GM19240 (cell line): ENCODE measurements around the gene MOCS1.

Experiments used
- DNase-seq: peaks from one replicate; pipeline ENCODE4 v3.0.0; 2011; ENCODE audit warnings: low spot score; ENCODE audit not compliant: insufficient read length

MOCS1 gene

DNA sequence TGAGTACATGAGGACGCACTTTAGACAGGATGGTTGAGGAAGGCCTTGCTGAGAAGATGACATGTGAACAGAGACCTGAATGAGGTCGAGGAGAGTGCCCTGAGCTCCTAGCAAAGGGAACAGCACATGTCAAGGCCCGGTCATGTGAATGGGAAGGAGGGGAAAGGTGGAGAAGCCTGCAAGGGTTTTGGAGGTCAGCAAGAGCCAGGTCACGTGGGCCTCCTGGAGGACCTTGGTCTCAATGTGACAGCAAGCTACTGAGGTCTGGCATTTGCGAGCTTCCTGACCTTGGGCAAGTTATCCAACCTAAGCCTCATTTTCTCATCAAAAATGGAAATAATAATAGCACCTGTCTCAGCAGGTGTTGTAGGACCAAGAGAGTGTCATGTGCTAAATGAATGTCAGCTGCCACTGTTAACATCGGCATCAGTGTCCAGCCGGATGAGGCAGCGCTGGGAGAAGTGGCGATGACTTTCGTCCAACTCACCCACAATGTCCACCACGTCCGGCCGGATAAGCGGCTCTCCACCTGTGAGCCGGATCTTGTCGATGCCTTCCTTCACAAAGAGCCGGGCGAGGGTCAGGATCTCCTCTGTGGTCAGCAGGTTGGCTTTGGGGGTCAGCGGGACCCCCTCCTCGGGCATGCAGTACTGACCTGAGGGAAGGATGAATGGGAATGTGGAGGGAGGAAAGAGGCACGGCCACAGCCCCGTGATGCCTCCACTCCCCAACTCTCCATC lies 8.9 kb downstream of the MOCS1 start:
- DNase-seq = no peak

DNA sequence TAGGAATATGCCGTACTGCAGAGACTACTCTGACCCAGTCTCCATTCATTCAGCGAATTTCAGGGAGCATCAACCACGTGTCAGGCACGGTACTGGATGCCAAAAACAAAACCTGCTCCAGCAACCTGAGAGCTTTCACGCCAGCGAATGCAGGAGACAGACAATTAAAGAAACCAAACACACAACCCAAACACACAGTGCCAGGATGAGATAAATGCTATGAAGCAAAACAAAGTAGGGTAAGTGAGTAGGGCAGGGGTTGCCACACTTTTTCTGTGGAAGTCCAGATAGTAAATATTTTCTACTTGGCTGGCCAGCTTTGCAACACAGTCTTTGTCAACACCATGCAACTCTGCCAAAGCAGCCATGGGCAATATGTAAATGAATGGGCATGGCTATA lies 10.0 kb downstream of the MOCS1 start:
- DNase-seq = no peak

DNA sequence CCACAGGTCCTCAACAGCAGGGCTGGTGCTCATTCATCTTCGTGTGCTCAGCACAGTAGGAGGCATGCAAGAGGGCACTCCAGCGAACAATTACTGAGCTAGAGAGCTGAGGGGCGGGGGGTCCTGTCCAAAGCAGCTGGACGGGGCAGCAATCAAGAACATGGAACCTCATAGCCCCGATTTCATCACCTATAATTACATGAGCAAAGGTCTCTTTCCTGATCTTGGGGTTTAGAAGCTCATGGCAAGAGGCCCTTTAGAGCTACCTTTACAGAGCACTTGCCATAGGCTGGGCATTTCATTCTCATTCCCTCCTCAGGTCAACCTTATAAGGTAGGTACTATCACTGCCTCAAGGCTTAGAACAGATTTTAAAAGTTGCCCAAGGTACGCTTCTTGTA lies 10.4 kb downstream of the MOCS1 start:
- no peak for DNase-seq

DNA sequence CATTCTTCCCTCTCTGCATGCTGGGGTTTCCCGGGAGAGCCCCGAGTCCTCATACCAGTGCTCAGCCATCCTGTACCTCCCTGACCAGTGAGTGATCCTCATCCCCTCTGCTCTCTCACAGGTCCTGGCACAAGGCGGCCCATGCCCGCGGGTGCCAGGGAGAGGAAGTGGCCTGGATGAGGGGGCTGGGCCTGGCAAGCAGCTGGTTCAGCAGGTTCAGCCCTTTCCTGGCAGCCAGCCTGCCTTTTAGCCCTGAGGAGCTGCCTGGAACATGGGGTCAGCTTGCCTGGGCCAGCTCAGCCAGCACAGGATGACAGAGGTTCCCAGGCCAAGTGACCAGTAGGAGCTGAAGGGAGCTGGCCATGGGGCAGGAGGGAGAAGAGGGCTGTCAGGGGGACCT lies 10.9 kb downstream of the MOCS1 start:
- no peak for DNase-seq

DNA sequence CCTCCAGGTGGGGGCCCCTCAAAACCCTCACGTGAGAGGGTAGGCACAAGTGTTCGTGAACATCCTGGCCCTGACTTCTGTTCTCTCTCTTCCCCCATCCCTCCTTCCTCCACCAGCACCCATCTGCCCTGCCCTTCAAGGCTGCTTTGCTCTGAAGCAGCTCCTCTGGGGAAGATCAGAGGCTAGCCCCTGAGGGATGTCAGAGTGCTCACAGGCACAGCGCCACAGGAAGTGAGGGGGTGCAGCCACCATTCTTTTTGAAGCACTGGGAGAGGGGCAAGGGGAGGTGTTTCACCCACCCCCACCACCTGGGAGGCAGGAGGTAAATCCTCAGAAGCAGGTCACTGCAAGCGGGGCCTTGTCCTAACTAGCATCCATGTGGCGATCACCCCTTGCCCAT lies 11.4 kb downstream of the MOCS1 start:
- DNase-seq = no peak

DNA sequence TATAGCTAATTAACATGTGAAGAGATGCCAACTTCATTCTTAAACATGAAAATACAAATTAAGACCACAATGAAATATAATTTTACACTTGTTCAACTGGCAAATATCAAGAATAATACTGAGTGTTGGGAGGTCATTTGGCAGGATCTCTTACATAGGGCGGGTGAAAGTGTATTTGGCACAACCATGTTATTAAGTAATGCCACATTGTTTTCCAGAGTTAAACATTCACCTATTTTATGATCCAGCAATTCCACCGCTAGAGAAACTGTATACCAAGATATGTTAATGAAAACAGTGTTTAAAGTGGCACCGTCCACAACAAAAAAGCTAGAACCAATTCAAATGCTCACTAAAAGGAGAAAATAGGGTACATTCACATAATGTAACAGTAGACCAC lies 14.1 kb downstream of the MOCS1 start:
- no peak for DNase-seq

DNA sequence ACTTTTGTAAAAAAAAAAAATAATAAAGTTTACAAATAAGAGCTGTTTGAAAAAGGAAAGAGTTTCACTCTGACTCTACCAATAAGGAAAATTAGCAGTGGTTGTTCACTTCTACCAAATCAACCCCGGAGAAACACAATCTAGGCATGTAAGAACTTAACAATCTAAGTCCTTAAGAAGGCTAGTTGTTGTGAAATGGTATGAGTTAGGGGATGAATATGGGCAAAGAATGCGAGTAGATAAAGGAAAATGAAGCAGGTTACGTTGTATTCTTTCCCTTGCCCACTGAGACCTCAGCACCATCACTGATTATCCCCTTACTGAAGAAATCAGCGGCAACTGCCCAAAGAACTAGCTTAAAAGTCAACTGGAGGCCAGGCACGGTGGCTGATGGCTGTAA lies 15.4 kb downstream of the MOCS1 start:
- DNase-seq = no peak

DNA sequence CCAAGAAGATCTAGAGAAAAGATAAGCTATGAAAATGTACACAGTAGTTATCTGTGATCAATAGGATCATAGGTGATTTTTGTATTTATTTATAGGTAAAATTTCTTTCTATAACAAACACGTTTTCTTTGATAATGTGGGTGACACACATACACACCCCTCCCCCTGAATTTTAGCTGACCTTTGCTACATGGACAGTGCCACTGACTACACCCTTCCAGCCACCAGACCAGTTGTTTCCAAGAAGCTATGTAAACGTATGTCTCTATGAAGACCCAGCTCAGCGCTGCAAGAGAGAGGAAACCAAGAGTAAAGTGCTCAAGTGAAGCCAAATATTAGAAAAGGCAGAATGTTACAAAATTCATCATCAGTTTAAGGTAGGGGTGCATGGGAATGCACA lies 16.3 kb downstream of the MOCS1 start:
- DNase-seq = no peak

DNA sequence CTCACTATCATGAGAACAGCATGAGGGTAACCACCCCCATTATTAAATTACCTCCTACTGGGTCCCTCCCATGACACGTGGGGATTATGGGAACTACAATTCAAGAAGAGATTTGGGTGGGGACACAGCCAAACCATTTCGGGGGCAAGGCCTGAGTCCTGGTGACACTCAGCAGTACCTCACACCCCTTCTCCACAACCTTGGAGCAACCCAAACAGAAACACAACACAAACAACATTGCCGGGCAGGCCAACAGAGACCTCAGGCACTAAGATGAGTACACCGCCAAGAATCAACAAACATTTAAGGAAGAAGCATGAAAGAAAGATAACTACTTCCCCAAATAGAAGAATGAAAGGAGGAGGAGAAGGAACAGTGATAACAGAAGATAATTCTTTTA lies 16.9 kb downstream of the MOCS1 start:
- DNase-seq = no peak

DNA sequence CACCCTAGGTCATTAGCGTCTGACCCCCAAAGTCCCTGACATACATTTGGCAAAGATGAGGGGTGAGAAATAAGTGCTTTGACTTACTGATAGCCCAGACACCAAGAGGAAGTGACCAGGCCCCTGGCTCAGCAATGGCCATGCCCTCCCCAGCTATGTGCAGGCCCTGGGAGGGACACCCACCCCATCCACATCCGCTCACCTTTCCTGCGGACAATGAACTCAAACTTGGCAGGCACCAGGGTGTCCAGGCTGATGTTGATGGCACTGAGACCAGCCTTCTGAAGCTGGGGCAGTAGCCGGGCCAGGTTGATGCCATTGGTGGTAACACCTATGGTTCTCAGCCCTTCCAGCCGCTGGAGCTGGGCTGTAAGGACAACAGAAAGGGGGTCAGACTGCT lies 18.4 kb downstream of the MOCS1 start:
- no peak for DNase-seq

DNA sequence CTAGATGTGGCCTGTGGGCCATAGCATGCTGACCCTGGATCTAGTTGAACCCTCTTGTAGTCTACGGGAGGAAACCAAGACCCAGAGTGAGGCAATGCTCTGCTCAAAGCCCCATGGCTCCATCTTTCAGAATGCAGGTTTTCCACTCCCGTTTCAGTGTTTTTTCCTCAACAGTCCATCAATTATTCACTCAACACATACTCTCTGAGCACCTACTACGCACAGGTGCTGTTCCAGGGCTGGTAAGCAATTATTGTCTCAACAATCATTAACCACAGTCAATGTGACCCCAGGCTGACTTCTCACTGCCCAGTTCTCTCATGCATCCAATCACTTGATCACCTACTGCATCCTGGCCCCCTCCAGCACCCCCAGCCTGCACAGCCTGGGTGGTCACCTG lies 20.0 kb downstream of the MOCS1 start:
- no peak for DNase-seq

DNA sequence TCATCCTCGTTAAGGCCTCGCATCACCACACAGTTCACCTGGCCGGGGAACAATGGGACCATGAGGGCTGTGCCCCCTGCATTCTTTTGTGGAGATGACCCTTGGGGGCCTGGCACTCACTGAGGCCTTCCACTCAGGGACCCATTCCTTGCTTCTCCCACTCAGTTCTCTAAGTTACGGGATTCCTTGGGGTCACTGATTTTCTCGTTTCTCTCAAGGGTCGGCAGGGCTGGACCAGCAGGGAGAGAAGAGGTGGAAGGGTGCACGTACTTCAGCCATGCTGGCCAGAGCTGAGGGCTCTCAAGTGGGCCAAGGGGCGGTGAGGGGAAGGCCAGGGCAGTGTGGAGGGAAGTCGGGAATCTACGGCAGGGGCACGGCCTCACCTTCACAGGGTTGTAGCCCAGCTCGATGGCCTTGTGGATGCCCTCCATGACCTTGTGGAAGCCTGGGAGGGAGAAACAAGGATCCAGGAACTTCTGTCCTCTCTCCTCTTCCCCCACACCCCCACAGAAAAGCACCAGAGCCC lies 20.8 kb downstream of the MOCS1 start:
- DNase-seq = no peak

DNA sequence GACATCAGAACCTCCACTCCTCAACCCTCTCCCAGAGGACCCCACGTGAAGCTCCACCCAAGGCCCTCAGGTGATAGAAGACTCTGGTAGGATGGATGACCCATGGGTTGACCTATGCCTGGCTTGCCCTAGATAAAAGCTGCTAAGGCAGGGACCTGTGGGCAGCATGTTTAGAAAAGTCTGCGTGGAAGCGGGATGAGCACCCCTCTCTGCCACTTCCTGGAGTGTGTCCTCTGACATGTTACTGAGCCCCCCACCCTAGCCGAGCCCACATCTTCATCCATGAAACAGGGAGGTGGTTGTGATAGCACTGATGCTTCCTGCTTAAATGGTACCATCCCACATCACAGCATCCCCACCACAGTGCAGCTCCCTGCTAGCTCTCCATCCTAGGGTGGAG lies 21.8 kb downstream of the MOCS1 start:
- no peak for DNase-seq

DNA sequence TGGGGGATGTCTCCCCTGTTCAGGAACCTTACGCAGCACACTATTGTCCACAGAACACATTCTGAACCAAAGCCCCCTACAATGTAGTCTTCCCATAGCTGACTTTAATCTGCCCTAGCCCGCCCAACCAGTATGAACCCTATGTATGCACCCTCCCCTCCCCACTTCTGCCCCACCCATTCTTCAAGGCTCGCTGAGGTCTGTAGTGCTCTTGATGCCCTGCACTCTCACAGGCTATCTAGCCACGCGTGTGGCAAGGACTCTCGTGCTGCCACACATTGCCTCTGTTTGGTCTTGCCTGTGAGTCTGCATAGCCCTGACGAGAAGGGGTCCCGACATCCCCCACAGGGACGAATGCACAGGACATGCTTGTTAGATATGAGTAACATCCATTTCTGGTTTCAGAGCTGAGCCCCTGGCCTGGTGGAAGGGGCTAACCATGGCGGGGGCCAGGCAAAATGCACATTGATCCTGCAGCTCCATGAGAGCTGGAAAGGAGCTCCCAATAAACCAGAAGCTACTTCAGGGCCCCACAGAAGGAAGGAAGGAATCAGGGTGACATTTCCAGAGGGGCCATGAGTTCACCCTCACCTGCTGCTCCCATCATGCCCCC lies 22.6 kb downstream of the MOCS1 start:
- no peak for DNase-seq

DNA sequence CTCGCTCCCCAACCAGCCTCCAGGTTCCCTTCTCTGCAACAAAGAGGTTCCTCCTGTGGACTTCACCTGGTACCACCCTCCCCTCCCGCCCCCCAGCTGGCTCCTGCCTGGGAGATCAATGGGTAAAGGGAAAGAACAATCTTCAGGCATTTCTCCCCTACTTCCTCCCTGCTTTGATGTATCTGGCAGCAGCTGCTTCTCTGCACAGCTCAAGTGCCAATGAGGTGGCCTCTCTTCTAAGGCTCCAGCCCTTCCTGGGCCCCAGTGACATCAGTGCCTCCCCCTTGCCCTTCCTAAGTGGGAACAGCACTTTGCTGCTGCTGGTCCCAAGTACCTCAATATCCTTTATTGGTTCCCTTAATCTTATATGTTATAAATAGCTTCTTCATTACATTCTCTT lies 23.5 kb downstream of the MOCS1 start:
- DNase-seq = no peak

DNA sequence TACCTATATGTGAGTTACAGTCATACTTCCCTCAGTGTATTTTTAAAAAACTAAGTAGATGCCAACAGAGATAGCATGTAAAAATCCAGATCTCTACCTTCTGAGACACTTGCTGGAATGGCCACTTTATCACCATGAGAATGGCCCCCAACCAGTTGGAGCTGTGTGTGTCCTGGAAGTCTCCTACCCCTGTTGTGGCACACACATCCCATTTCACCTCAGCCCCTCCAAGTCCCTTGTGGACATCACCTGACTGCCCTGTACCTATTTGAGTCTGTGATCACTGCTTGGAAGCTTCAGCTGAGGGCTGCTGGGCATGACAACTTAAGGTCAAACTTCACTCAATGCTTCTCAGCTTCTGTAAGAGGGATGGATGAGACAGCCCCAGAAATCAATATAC lies 24.1 kb downstream of the MOCS1 start:
- DNase-seq = no peak

DNA sequence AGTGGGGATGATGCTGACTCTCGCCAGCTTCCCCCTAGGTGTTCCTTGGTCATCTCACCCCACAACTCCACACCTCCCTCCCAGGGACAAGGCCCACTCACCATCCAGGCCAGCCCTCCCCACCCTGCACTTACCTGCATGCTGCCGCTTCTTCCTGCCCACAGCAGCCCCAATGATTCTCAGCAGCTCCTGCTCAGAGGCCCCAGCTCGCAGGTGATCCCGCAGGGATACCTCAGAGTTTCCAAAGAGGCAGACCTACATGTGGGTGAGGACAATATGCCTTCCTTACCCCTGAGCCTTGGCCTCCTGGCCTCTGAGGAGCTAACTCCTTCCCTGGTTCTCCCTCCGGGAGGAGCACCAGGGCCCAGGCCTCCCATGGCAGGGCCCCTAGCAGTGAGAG lies 24.6 kb downstream of the MOCS1 start:
- no peak for DNase-seq

DNA sequence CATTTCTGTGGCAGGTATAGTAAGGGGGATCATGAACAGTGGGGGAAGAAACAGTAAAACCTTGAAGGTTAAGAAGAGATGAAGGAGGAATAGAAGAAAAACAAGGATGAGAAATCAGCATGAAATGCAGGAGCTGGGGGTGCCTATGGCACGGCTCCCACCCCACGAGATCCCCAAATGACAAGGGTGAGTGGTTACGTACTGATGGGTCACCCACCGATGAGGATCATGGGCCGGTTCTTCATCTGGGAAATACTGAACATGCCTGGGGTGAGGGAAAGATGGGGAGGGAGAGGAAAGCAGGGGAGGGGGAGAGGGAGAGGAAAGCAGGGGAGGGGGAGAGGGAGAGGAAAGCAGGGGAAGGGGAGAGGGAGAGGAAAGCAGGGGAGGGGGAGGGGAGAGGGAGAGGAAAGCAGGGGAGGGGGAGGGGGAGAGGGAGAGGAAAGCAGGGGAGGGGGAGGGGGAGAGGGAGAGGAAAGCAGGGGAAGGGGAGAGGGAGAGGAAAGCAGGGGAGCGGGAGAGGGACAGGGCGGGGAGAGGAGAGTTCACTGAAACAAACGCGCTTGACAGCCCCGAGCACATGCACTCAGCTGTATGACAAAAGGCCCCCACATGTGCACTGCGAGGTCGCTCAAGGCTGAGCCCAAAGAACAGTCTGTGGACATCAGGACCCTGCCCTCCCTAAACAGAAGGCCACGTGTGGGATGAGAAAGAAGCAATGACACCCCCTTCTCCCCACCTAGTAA lies 25.3 kb downstream of the MOCS1 start:
- DNase-seq = no peak

DNA sequence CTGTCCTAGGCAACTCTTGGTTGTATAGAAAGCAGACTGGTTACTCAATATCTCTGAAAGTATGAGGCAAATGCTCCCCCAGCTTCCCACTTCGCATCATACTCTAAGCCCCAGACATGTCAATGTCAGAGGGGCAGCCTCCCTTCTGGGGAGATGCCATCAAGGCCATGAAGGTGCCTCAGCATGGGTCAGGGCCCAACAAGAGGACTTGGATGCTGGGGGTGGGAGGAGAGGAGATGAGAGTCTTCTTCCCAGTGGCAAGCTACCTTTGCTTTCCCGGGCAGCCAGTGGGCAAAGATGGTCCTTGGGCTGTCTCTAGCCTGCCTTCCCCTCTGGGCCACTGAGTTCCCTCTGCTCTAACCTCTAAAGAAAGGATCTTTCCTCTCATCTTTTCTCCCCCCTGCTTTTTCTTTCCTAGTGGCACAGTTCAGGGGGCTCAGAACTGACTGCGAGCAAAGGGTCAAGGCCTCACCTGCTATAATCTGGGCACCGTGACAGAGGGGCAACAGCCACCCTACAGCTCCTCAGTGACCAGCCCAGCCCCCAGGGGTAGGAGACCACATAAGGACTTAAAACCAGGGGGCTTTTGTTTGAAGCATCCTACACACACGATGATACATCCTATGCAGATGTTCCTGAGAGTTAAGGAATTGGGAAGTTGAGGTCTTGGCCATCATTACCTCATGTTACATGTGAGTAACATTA lies 26.2 kb downstream of the MOCS1 start:
- DNase-seq = no peak

DNA sequence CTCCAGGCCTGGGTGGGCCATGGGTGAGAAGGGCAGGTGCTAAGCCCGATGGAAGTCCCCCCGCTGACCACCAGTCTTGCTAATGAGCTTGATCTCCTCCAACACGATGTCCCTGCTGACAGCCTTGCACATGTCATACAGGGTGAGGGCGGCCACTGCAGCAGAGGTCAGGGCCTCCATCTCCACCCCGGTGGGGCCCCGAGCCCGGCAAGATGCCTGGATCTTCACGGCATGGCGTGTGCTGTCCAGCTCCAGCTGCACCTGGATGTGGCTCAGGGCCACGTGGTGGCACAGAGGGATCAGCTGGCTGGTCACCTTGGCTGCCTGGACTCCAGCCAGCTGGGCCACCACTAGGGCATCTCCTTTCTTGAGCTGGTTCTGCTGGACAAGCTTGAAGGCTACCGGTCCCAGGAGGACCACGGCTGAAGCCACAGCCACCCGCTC lies 27.9 kb downstream of the MOCS1 start:
- no peak for DNase-seq

DNA sequence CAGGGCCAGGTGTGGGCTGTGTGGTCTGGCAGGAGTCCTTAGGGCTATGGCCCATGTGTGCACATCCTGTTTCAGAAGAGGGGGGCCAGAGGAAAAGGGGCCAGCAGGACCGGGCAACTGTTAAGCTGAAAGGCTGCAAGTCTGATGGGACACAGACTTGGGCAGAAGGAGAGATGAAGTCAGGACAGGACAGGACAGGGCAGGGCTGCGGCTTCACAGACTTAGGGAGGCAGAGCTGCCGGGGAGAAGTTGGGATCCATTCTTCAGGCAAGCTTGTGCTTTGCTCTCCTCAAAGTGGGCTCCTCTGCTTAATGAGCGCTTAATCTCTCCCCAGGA lies 28.7 kb downstream of the MOCS1 start:
- no peak for DNase-seq
